ENCODE data around the gene SDK1. TPM values are rescaled to one million over a fixed set of nuclear protein-coding genes. Genes with fewer than 3 reads are reported as not detected.

The SDK1 gene
- total RNA-seq, 4 donors from 2014 or later, result 1.2 to 1.8 (median 1.5) TPM

DNA sequence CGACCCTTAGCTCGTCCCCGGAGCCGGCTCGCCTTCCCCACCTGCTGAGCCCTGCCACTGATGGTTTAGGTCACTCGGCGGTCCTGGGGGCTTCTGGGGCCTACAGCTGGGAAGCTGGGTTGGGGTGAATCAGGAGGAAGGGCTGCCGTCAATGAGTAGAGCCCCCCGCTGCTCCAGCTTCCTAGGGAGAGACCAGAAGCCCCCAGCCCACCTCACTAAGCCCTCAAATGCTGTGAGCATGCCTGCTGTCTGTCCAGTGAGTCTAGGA is 885.4 kb downstream of the SDK1 start:
- Histone ChIP-seq H3K27me3 (no peaks in the 10 kb centered on the region), H3K4me3 (no peak overlapping the region), H3K4me1 (peaks cover 0 to 5% of the 10 kb centered on the region in 2 donors), H3K36me3 (no peaks in the 10 kb centered on the region), H3K27ac (no peak overlapping the region), H3K9me3 (no peaks in the 10 kb centered on the region)
- DNase-seq (no peak), ATAC-seq (no peak)
- in situ Hi-C loops (cut with MboI; ENCODE audit: low sequenced_read_pairs in 4 of 4), result no loop called here
- intact Hi-C loops (cut with DNase I; ENCODE audit: low total_unique reads), result no loop called here
- TF ChIP-seq CTCF (IDR thresholded peaks at IDR 0.05 in 4 of 5, conservative IDR thresholded peaks at IDR 0.05 in 1 of 5) (no peak), POLR2A (IDR thresholded peaks at IDR 0.05) (no peak)

GRCh38 chr7:4188651-4189050 is 887.6 kb downstream of the SDK1 start:
- in situ Hi-C loops (cut with MboI; ENCODE audit: low sequenced_read_pairs in 4 of 4), result no loop called here
- Histone ChIP-seq H3K27ac (no peak overlapping the region), H3K4me3 (peak overlapping the region in 1 of 4 donors; percentile 15), H3K36me3 (no peaks in the 10 kb centered on the region), H3K9me3 (no peaks in the 10 kb centered on the region), H3K27me3 (no peaks in the 10 kb centered on the region), H3K4me1 (peaks cover 0 to 5% of the 10 kb centered on the region in 2 donors)
- TF ChIP-seq POLR2A (IDR thresholded peaks at IDR 0.05) (no peak), CTCF (IDR thresholded peaks at IDR 0.05 in 4 of 5, conservative IDR thresholded peaks at IDR 0.05 in 1 of 5) (no peak)
- intact Hi-C loops (cut with DNase I; ENCODE audit: low total_unique reads), result no loop called here
- DNase-seq, result no peak
- no peak for ATAC-seq

DNA sequence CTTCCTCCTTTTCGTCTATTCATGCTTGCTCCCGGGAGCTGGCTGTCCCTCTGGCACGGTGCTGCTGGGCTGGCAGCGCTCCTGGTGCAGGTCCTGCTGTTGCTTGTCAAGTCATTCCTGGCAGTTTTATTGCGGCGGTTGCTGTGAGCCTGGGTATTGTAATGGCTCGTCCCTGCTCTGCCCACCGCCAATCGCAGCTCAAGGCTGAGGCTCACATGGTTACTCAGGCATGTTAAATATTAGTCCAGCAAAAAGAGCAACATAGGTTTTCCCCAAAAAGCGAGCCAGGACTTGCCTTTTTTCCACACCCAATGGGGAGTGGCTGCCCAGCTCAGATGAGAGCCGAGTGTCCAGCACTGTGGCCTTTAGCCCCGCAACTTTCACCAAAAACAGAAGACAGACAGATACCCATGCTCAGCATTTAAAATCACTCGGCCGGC is 888.1 kb downstream of the SDK1 start:
- ATAC-seq (peak; percentile 80 to 98), DNase-seq (peak; percentile 58 to 86)
- no peaks in the 10 kb centered on the region for H3K9me3 ChIP-seq
- H3K36me3 ChIP-seq, result no peaks in the 10 kb centered on the region
- no peak overlapping the region for H3K27ac ChIP-seq
- intact Hi-C loops (cut with DNase I; ENCODE audit: low total_unique reads) (no loop called here), in situ Hi-C loops (cut with MboI; ENCODE audit: low sequenced_read_pairs in 4 of 4) (no loop called here)
- no peaks in the 10 kb centered on the region for H3K27me3 ChIP-seq
- peak overlapping the region in 1 of 4 donors; percentile 15 for H3K4me3 ChIP-seq
- TF ChIP-seq POLR2A (IDR thresholded peaks at IDR 0.05) (no peak), CTCF (IDR thresholded peaks at IDR 0.05 in 4 of 5, conservative IDR thresholded peaks at IDR 0.05 in 1 of 5) (no peak)
- peaks cover 0 to 5% of the 10 kb centered on the region in 2 donors for H3K4me1 ChIP-seq

- no peak for TF ChIP-seq POLR2A (IDR thresholded peaks at IDR 0.05)
- no peak for TF ChIP-seq CTCF (IDR thresholded peaks at IDR 0.05 in 4 of 5, conservative IDR thresholded peaks at IDR 0.05 in 1 of 5)
- intact Hi-C loops (cut with DNase I; ENCODE audit: low total_unique reads), result no loop called here
Observed at GRCh38 chr7:4190010-4190981, 889.2 kb downstream of the SDK1 start.

More at GRCh38 chr7:4190010-4190981, 889.2 kb downstream of the SDK1 start:
- in situ Hi-C loops (cut with MboI; ENCODE audit: low sequenced_read_pairs in 4 of 4), result no loop called here
- no peak overlapping the region for H3K4me3 ChIP-seq
- H3K27ac ChIP-seq, result no peak overlapping the region
- no peaks in the 10 kb centered on the region for H3K36me3 ChIP-seq
- H3K27me3 ChIP-seq, result no peaks in the 10 kb centered on the region
- peaks cover 0 to 5% of the 10 kb centered on the region in 2 donors for H3K4me1 ChIP-seq
- DNase-seq, result no peak
- no peaks in the 10 kb centered on the region for H3K9me3 ChIP-seq
- no peak for ATAC-seq
